Liver (tissue), 10 donors: ENCODE results near the gene CYB5D1. TPM values are rescaled to one million over a fixed set of nuclear protein-coding genes. Genes with fewer than 3 reads are reported as not detected.
A peak's percentile ranks its signal among the peaks of the same experiment; 100 is the strongest.

Experiments
- DNase-seq: peaks from one replicate; pipeline ENCODE4 v3.0.0-alpha.2; 2017; ENCODE audit warnings: low spot score
- H3K27ac ChIP-seq, 2 donors: one replicate each; pipeline ENCODE4 v1.7.0; 2013; ENCODE audit warnings: inconsistent platforms in 2 of 2, low read length in 2 of 2, control low read depth in 1 of 2, low read depth in 1 of 2, mild to moderate bottlenecking in 1 of 2
- H3K27me3 ChIP-seq, 4 donors: one replicate each; pipeline versions ENCODE4 v1.6.1 to v1.7.0; 2013; ENCODE audit warnings: low read length in 3 of 4, inconsistent platforms in 1 of 4, mild to moderate bottlenecking in 1 of 4, moderate library complexity in 1 of 4; ENCODE audit not compliant: control insufficient read depth in 4 of 4, insufficient read depth in 4 of 4
- H3K36me3 ChIP-seq, 4 donors: one replicate each; pipeline versions ENCODE4 v1.6.1 to v1.7.0; 2013; ENCODE audit warnings: low read length in 3 of 4, mild to moderate bottlenecking in 3 of 4, low read depth in 1 of 4, moderate library complexity in 1 of 4; ENCODE audit not compliant: control insufficient read depth in 4 of 4, insufficient read depth in 3 of 4
- H3K4me1 ChIP-seq, 4 donors: one replicate each; pipeline versions ENCODE4 v1.6.1 to v1.7.0; 2013; ENCODE audit warnings: low read length in 3 of 4, mild to moderate bottlenecking in 3 of 4, moderate library complexity in 1 of 4; ENCODE audit not compliant: control insufficient read depth in 4 of 4, insufficient read depth in 4 of 4
- H3K4me3 ChIP-seq, 3 donors: one replicate each; pipeline versions ENCODE4 v1.6.1 to v1.7.0; 2013; ENCODE audit warnings: low read length in 3 of 3, control low read depth in 1 of 3, low read depth in 1 of 3, mild to moderate bottlenecking in 1 of 3
- H3K9ac ChIP-seq, 2 donors: one replicate each; pipeline ENCODE4 v1.7.0; 2013; ENCODE audit warnings: low read length in 2 of 2, mild to moderate bottlenecking in 2 of 2, moderate library complexity in 2 of 2, control low read depth in 1 of 2, low read depth in 1 of 2
- H3K9me3 ChIP-seq, 4 donors: one replicate each; pipeline versions ENCODE4 v1.6.1 to v1.7.0; 2013; ENCODE audit warnings: low read length in 3 of 4; ENCODE audit not compliant: control insufficient read depth in 4 of 4
- FOXA1 ChIP-seq: IDR thresholded peaks from 2 replicates; pipeline ENCODE4 v1.6.1; 2016; ENCODE audit warnings: antibody characterized with exemption
- FOXA2 ChIP-seq: IDR thresholded peaks from 2 replicates; pipeline ENCODE4 v1.6.1; 2016; ENCODE audit warnings: antibody characterized with exemption
- JUND ChIP-seq, 2 donors: IDR thresholded peaks; 2 replicates each; pipeline ENCODE4 v1.6.1; 2016; ENCODE audit warnings: antibody characterized with exemption in 2 of 2
- WGBS: extraction: QIAGEN DNeasy Blood & Tissue Kit; methylation state at CpG from one replicate; pipeline ENCODE4 v1.1.7; 2013; 5-methylcytosine and 5-hydroxymethylcytosine counted together
- polyA plus RNA-seq, 2 donors: library from polyadenylated mRNA; stranded (reverse) in 1 of 2; unstranded in 1 of 2; fragments of 200-250 nt in 1 of 2; fragments of >200 nt in 1 of 2; fragmentation: Nextera tagmentation in 1 of 2; extraction: Ambion mirVana in 1 of 2; gene quantifications; one replicate each; pipeline versions ENCODE4 v1.2.1 to v1.2.3, GENCODE V29; 2013 to 2015
- small RNA-seq: library from RNA; depleted of rRNA; stranded (forward); fragments of <200 nt; gene quantifications from one replicate; pipeline ENCODE3, GENCODE V24; 2014
- total RNA-seq, 2 donors: library from RNA; depleted of rRNA; stranded (reverse); fragments of >200 nt; gene quantifications; one replicate each; pipeline ENCODE4 v1.2.3, GENCODE V29; 2014
- donor health status: healthy.
- donor health status: healthy.
- donor health status: healthy.
- donor health status: healthy.
- donor health status: healthy.

The CYB5D1 gene
- total and polyA plus RNA-seq, 4 donors: 2.5 to 12.0 (median 6.6) TPM

DNA sequence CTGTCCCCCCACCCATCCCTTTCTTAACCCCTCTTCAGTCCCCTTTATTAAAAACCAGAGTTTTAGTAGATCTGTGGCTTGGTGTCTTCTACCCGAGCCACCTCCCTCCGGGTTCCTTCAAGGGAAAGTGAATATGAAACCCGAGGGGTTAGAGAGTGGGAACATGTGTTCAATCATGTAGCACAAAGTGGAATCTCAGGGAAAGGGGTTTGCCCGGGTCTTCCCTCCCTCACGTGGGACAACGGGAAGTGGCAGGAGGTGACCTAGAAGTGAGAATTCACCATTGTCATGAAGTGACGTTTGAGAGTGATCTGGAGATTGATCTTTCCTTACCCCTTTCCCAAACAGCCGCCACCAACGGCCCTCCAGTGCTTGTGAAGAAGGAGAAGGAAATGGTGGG, 53.3 kb downstream of the CYB5D1 start:
- Histone ChIP-seq H3K4me3 (no peak overlapping the region), H3K4me1 (peaks cover 4 to 11% (median 7%) of the 10 kb centered on the region in 4 donors), H3K36me3 (peaks cover 2 to 25% (median 3%) of the 10 kb centered on the region in 4 donors), H3K9me3 (no peaks in the 10 kb centered on the region), H3K27me3 (no peaks in the 10 kb centered on the region), H3K9ac (no peak overlapping the region), H3K27ac (no peak overlapping the region)
- 81% methylated on average over 9 of the region's 9 CpGs for WGBS
- DNase-seq: no peak
- TF ChIP-seq FOXA1 (no peak), JUND (IDR thresholded peaks at IDR 0.05) (no peak), FOXA2 (no peak)

Small RNA genes within 50 kb of the gene (small RNA-seq; reads per million reads assigned to genes)
- gene SCARNA21: 13.5 reads per million, percentile 95 among the genes with 10 or more reads in this experiment

Other genes starting within 250 kb of the CYB5D1 start
- gene FXR2, start 243.1 kb upstream of the CYB5D1 start, total RNA-seq: 10 to 100 TPM; 12.4 to 18.3 TPM
- 10 to 100 TPM in 1 of 2 donors, 1 to 10 TPM in 1; 6.8 to 17.2 TPM for gene FXR2, start 243.1 kb upstream of the CYB5D1 start, polyA plus RNA-seq
- 10 to 100 TPM; 25.9 to 53.8 TPM for gene SAT2, start 230.2 kb upstream of the CYB5D1 start, total RNA-seq
- 100 to 1,000 TPM; 158 to 181 TPM for gene SAT2, start 230.2 kb upstream of the CYB5D1 start, polyA plus RNA-seq
- 10 to 100 TPM in 1 of 2 donors, 1 to 10 TPM in 1; 3.5 to 15.3 TPM for gene SHBG, start 227.9 kb upstream of the CYB5D1 start, total RNA-seq
- 10 to 100 TPM; 29.0 to 61.6 TPM for gene SHBG, start 227.9 kb upstream of the CYB5D1 start, polyA plus RNA-seq
- 1 to 10 TPM in 1 of 2 donors, under 1 TPM in 1; 0.33 to 8.3 TPM for gene ATP1B2, start 207.1 kb upstream of the CYB5D1 start, total RNA-seq
- 1 to 10 TPM in 1 of 2 donors, under 1 TPM in 1; 0.53 to 3.4 TPM for gene ATP1B2, start 207.1 kb upstream of the CYB5D1 start, polyA plus RNA-seq
- 10 to 100 TPM; 12.3 to 18.4 TPM for gene TP53, start 170.5 kb upstream of the CYB5D1 start, total RNA-seq
- gene TP53, start 170.5 kb upstream of the CYB5D1 start, polyA plus RNA-seq: 10 to 100 TPM in 1 of 2 donors, 1 to 10 TPM in 1; 8.3 to 13.0 TPM
- 1 to 10 TPM; 1.8 to 3.3 TPM for gene WRAP53, start 169.5 kb upstream of the CYB5D1 start, total RNA-seq
- 1 to 10 TPM; 2.3 to 3.0 TPM for gene WRAP53, start 169.5 kb upstream of the CYB5D1 start, polyA plus RNA-seq
- under 1 TPM; 0.33 to 0.50 TPM for gene EFNB3, start 152.8 kb upstream of the CYB5D1 start, total RNA-seq
- under 1 TPM; 0.19 to 0.80 TPM for gene EFNB3, start 152.8 kb upstream of the CYB5D1 start, polyA plus RNA-seq
- gene DNAH2, start 140.3 kb upstream of the CYB5D1 start, total RNA-seq: under 1 TPM; under 0.01 to 0.25 TPM
- under 1 TPM; 0.03 to 0.07 TPM for gene DNAH2, start 140.3 kb upstream of the CYB5D1 start, polyA plus RNA-seq
- gene KDM6B, start 23.8 kb upstream of the CYB5D1 start, total RNA-seq: 10 to 100 TPM in 1 of 2 donors, 1 to 10 TPM in 1; 3.5 to 11.5 TPM
- gene KDM6B, start 23.8 kb upstream of the CYB5D1 start, polyA plus RNA-seq: 1 to 10 TPM; 2.5 to 3.2 TPM
- 1 to 10 TPM in 1 of 2 donors, under 1 TPM in 1; 0.65 to 4.0 TPM for gene TMEM88, start 2.9 kb upstream of the CYB5D1 start, total RNA-seq
- 1 to 10 TPM; 3.3 to 4.6 TPM for gene TMEM88, start 2.9 kb upstream of the CYB5D1 start, polyA plus RNA-seq
- gene NAA38, start 444 bp upstream of the CYB5D1 start, total RNA-seq: 10 to 100 TPM; 24.3 to 72.0 TPM
- 100 to 1,000 TPM in 1 of 2 donors, 10 to 100 TPM in 1; 41.6 to 118 TPM for gene NAA38, start 444 bp upstream of the CYB5D1 start, polyA plus RNA-seq
- 10 to 100 TPM; 11.0 to 14.4 TPM for gene CHD3, start 30.8 kb downstream of the CYB5D1 start, total RNA-seq
- gene CHD3, start 30.8 kb downstream of the CYB5D1 start, polyA plus RNA-seq: 1 to 10 TPM; 1.9 to 3.4 TPM
- 1 to 10 TPM in 1 of 2 donors, under 1 TPM in 1; 0.33 to 1.4 TPM for gene RNF227, start 58.3 kb downstream of the CYB5D1 start, total RNA-seq
- under 1 TPM; 0.17 to 0.31 TPM for gene RNF227, start 58.3 kb downstream of the CYB5D1 start, polyA plus RNA-seq
- under 1 TPM; 0.23 to 0.67 TPM for gene KCNAB3, start 71.9 kb downstream of the CYB5D1 start, total RNA-seq
- gene KCNAB3, start 71.9 kb downstream of the CYB5D1 start, polyA plus RNA-seq: under 1 TPM; 0.42 to 0.43 TPM
- gene TRAPPC1, start 73.9 kb downstream of the CYB5D1 start, total RNA-seq: 10 to 100 TPM; 15.9 to 18.4 TPM
- 10 to 100 TPM; 95.9 to 96.9 TPM for gene TRAPPC1, start 73.9 kb downstream of the CYB5D1 start, polyA plus RNA-seq
- 10 to 100 TPM; 10.5 to 12.0 TPM for gene CNTROB, start 74.2 kb downstream of the CYB5D1 start, total RNA-seq
- gene CNTROB, start 74.2 kb downstream of the CYB5D1 start, polyA plus RNA-seq: 1 to 10 TPM; 2.2 to 6.7 TPM
- gene GUCY2D, start 144.6 kb downstream of the CYB5D1 start, total RNA-seq: under 1 TPM in 1 of 2 donors, not detected in 1; 0.09 TPM
- under 1 TPM in 1 of 2 donors, not detected in 1; 0.14 TPM for gene GUCY2D, start 144.6 kb downstream of the CYB5D1 start, polyA plus RNA-seq
- 1 to 10 TPM in 1 of 2 donors, under 1 TPM in 1; 0.92 to 1.0 TPM for gene ALOX15B, start 181.1 kb downstream of the CYB5D1 start, total RNA-seq
- under 1 TPM; 0.16 to 0.19 TPM for gene ALOX15B, start 181.1 kb downstream of the CYB5D1 start, polyA plus RNA-seq
- not detected for gene ALOX12B, start 229.7 kb downstream of the CYB5D1 start, total RNA-seq
- gene ALOX12B, start 229.7 kb downstream of the CYB5D1 start, polyA plus RNA-seq: not detected